Muscle layer of duodenum (tissue), 2 donors: ENCODE data around the gene IL23R.

Source experiments
- H3K27ac ChIP-seq: one replicate; pipeline ENCODE4 v1.7.0; 2013; ENCODE audit warnings: mild to moderate bottlenecking, low read length
- H3K27me3 ChIP-seq: one replicate; pipeline ENCODE4 v1.7.0; 2013; ENCODE audit warnings: low read depth, mild to moderate bottlenecking, control low read depth, low read length
- H3K36me3 ChIP-seq, 2 donors: one replicate each; pipeline ENCODE4 v1.7.0; 2013; ENCODE audit warnings: low read length in 2 of 2, control low read depth in 1 of 2, mild to moderate bottlenecking in 1 of 2; ENCODE audit not compliant: insufficient read depth in 2 of 2, control insufficient read depth in 1 of 2
- H3K4me1 ChIP-seq, 2 donors: one replicate each; pipeline ENCODE4 v1.7.0; 2013; ENCODE audit warnings: low read length in 2 of 2, mild to moderate bottlenecking in 2 of 2, control low read depth in 1 of 2, moderate library complexity in 1 of 2; ENCODE audit not compliant: insufficient read depth in 2 of 2, control insufficient read depth in 1 of 2
- H3K4me3 ChIP-seq, 2 donors: one replicate each; pipeline ENCODE4 v1.7.0; 2013; ENCODE audit warnings: low read length in 2 of 2, low read depth in 1 of 2, mild to moderate bottlenecking in 1 of 2
- H3K9me3 ChIP-seq, 2 donors: one replicate each; pipeline ENCODE4 v1.7.0; 2013; ENCODE audit warnings: low read length in 2 of 2, control low read depth in 1 of 2, mild to moderate bottlenecking in 1 of 2; ENCODE audit not compliant: control insufficient read depth in 1 of 2
- donor health status: healthy.

IL23R gene

DNA sequence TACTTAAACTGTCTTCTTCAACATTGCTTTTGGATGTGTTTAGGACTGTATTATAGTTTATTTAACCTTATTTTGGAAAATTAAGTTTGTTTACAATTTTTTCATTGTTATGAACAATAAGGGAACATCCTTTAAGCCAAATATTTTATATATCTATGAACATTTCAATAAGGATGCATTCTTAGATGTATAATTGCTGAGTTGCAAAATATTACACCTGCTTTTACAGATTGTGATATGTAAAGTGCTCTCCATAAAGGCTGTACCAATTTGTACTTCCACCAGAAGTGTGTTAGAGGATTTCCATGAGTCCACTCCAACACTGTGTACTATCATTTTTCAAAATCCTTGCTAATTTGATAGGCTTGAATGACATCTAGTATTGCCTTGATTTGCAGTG is 7.7 kb downstream of the IL23R start:
- Histone ChIP-seq H3K36me3 (no peaks in the 10 kb centered on the region), H3K27me3 (no peaks in the 10 kb centered on the region), H3K27ac (no peak overlapping the region), H3K9me3 (no peaks in the 10 kb centered on the region), H3K4me3 (no peak overlapping the region), H3K4me1 (no peaks in the 10 kb centered on the region)

DNA sequence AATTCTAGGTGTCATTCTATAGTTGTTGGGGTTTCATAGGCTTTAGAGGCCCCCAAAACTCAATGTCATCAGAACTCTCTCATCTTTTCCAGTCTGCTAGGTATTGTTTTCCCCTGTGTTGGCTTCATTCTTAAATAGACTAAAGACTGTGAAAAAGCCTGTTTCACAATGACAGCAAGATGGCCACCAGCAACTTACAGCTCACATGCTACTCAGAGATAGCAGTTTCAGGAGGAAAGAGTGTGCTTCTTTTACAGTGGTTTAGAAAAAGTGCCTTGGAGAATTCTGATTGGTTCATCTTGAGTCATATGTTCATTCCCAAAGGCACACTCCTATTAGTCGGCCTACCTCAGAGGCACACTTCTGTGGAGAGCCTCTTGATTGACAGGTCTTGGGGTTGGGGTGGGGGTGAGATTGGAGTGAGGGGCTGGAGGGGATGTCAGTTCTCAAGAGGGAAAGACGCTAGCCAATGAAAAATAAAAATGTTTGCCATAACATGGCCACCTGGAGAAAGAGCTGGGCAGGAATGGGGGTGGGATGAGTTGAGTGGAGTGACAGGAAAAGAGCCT is 8.5 kb downstream of the IL23R start:
- Histone ChIP-seq H3K4me1 (no peaks in the 10 kb centered on the region), H3K27me3 (no peaks in the 10 kb centered on the region), H3K4me3 (no peak overlapping the region), H3K9me3 (no peaks in the 10 kb centered on the region), H3K36me3 (no peaks in the 10 kb centered on the region), H3K27ac (no peak overlapping the region)

DNA sequence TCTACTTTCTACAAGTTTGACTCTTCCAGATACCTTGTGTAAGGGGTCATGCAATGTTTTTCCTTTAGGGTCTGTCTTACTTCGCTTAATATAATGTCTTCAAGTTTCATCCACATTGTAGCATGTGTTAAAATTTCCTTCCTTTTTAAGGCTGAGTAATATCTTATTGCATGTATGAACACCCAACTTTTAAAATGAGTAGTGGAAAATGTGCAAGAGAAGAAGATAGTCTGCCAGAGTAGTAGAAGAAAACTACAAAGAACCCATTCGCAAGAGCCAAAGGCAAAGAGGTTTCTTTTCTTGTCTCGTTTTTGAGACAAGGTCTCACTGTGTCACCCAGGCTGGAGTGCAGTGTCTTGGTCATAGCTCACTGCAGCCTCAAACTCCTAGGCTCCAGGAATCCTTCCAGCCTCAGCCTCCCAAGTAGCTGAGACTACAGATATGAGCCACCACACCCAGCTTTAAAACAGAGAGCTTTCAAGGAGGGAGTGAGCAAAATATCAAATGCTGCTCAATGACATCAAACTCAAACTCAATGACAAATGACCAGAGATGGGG is 9.4 kb downstream of the IL23R start:
- Histone ChIP-seq H3K27ac (no peak overlapping the region), H3K4me1 (no peaks in the 10 kb centered on the region), H3K27me3 (no peaks in the 10 kb centered on the region), H3K9me3 (no peaks in the 10 kb centered on the region), H3K4me3 (no peak overlapping the region), H3K36me3 (no peaks in the 10 kb centered on the region)

DNA sequence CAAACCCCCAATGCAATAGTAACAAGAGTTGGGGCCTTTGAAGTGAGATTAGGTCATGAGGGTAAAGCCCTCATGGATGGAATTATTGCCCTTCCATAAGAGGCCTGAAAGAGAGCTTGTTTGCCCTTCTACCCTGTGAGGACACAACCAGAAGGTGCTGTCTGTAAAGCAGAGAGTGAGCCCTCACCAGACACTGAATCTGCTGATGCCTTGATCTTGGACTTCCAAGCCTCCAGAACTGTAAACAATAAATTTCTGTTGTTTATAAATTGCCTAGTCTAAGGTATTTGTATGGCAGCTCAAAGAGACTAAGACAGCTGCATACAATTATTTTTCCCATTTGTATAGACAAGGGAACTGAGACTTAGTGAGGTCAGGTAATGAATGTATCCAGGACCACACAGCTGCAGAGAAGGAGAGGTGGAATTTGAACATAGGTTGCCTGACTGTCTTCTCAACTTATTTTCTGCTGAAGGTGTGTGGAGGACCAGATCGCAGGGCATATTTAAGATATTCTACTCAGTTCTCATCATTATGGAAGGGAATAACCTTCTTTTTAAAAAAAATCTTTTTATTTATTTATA is 18.7 kb downstream of the IL23R start:
- H3K27ac ChIP-seq: no peak overlapping the region
- no peaks in the 10 kb centered on the region for H3K4me1 ChIP-seq
- H3K27me3 ChIP-seq: no peaks in the 10 kb centered on the region
- no peaks in the 10 kb centered on the region for H3K36me3 ChIP-seq
- no peak overlapping the region for H3K4me3 ChIP-seq
- no peaks in the 10 kb centered on the region for H3K9me3 ChIP-seq

DNA sequence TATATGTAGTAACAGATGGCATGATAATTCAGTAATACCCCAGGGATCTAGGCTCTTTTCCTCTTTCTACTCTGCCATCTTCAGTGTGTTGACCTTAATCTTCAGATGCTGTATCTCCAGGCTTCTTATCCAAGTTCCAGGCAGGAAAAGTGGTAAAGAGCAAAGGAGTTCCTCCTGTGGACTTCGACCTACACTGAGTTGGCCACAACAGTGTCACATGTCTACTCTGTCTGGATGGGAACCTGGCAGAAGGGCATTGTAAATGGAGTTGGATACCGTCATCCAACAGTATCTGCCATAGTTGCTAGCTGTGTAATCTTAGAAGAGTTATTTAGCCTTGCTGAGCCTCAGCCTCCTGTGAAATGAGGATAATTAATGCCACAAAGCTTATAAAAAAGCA is 21.9 kb downstream of the IL23R start:
- H3K4me3 ChIP-seq: no peak overlapping the region
- H3K36me3 ChIP-seq: no peaks in the 10 kb centered on the region
- H3K9me3 ChIP-seq: no peaks in the 10 kb centered on the region
- H3K27ac ChIP-seq: no peak overlapping the region
- no peaks in the 10 kb centered on the region for H3K27me3 ChIP-seq
- H3K4me1 ChIP-seq: no peaks in the 10 kb centered on the region

DNA sequence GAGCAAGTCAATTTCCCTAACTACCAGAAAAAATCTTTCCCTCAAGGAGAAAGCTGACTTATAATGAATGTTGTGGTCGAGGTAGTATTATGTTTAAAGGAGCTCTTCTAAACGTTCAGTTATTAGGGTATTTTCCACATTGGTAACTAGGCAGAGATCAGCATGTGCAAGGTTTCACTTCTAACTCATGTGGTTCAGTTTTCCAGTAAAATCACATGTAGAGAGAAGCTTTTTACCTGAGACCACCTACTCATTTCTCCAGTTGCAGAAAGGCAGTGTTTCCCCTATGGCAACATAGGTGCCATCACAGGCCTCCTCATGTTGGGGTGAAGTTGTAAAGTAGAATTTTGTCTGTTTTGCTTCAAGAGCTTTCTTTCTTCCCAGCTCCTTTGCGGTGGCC is 23.7 kb downstream of the IL23R start:
- Histone ChIP-seq H3K36me3 (no peaks in the 10 kb centered on the region), H3K4me3 (no peak overlapping the region), H3K4me1 (no peaks in the 10 kb centered on the region), H3K27ac (no peak overlapping the region), H3K9me3 (no peaks in the 10 kb centered on the region), H3K27me3 (no peaks in the 10 kb centered on the region)

- H3K9me3 ChIP-seq: no peaks in the 10 kb centered on the region
Measured at GRCh38 chr1:67190410-67190809, 24.2 kb downstream of the IL23R start.

GRCh38 chr1:67190942-67191341 is 24.7 kb downstream of the IL23R start:
- Histone ChIP-seq H3K27ac (no peak overlapping the region), H3K9me3 (no peaks in the 10 kb centered on the region), H3K27me3 (no peaks in the 10 kb centered on the region), H3K4me1 (no peaks in the 10 kb centered on the region), H3K36me3 (no peaks in the 10 kb centered on the region), H3K4me3 (no peak overlapping the region)

More at GRCh38 chr1:67190410-67190809, 24.2 kb downstream of the IL23R start:
- H3K4me1 ChIP-seq: no peaks in the 10 kb centered on the region
- H3K27me3 ChIP-seq: no peaks in the 10 kb centered on the region
- H3K36me3 ChIP-seq: no peaks in the 10 kb centered on the region
- no peak overlapping the region for H3K27ac ChIP-seq
- no peak overlapping the region for H3K4me3 ChIP-seq

DNA sequence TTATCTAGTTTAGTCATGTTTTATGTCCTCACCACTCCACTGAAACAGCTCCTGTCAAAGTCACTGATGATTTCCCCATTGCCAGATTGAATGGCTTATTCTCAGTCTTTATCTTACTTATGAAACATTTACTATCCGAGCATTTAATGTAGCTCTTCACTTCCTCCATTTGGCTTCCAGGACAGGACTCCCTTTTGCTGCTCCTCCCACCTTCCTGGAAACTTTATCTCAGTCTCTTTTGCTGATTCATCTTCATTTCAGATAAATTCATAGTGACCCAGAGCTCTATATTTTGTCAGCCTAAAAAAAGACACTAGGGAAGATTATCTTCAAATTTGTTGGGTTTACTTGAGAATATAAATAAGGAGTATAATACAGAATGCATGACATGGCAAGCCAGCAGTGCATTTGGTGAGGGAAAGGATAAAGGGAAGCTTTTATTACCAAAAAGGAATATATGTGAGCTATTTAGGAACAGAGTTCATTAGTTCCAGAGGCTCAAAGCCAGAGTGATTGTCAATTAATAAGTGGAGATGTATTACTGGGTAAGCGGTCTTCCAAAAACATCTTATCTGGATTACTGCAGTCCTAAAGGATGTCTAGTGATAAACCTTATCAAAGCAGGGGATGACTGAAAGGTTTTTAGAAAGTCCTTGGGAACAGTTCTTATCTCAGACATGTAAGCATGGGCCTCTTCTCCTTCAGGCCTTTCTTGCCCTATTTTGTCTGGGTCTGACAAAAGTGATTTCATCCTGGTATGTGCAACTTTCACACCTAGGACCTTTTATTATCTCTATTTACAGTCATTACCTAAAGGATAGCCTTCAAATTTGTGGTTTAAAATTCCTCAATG is 25.6 kb downstream of the IL23R start:
- no peaks in the 10 kb centered on the region for H3K4me1 ChIP-seq
- no peaks in the 10 kb centered on the region for H3K27me3 ChIP-seq
- no peak overlapping the region for H3K27ac ChIP-seq
- H3K9me3 ChIP-seq: no peaks in the 10 kb centered on the region
- no peak overlapping the region for H3K4me3 ChIP-seq
- no peaks in the 10 kb centered on the region for H3K36me3 ChIP-seq

DNA sequence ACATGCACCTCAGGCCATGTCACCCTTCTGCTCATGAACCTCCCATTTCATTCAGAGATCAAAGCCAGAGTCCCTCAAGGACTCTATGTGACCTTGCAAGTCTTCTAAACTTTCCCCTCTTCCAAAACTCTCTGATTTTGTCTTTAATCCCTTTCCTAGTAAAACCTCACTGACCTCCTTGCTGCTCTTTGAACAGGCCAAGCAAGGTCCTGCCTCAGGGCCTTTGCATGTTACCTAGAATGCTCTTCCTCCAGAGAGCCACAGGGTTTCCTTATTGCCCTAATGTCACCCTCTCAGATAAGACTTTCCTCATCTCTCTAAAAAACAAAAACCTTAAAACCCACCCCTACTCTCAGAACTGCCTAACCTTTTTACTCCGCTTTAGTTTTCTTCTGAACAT is 26.6 kb downstream of the IL23R start:
- Histone ChIP-seq H3K27me3 (no peaks in the 10 kb centered on the region), H3K27ac (no peak overlapping the region), H3K36me3 (no peaks in the 10 kb centered on the region), H3K9me3 (no peaks in the 10 kb centered on the region), H3K4me3 (no peak overlapping the region), H3K4me1 (no peaks in the 10 kb centered on the region)

DNA sequence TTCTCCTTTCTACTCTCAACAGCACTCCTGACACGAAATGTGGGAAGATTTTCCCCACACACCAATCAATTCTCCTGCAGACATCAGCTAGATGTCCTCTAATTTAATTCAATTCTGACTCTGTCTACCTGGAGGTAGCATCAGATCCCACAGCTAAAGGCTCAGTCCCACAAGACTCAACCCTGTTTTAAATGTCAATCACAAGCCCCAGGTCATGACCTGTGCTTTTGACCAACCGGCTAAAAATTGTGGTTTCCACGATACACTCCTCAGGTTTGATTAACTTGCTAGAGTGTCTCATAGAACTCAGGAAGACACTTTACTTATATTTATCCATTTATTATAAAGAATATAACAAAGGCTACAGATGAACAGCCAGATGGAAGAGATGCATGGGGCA is 27.4 kb downstream of the IL23R start:
- H3K27ac ChIP-seq: no peak overlapping the region
- H3K4me1 ChIP-seq: no peaks in the 10 kb centered on the region
- no peaks in the 10 kb centered on the region for H3K27me3 ChIP-seq

More for the DNA sequence above, 27.4 kb downstream of the IL23R start:
- no peak overlapping the region for H3K4me3 ChIP-seq
- no peaks in the 10 kb centered on the region for H3K9me3 ChIP-seq
- H3K36me3 ChIP-seq: no peaks in the 10 kb centered on the region
